MM.1S (cell line): ENCODE data around the gene EMC6.

ENCODE experiments used
- CTCF ChIP-seq: fragments of 300-600 bp; sonication (generic); IDR thresholded peaks from 2 replicates; pipeline ENCODE4 v1.5.1; 2016; ENCODE audit warnings: antibody characterized with exemption, low read length, mixed read lengths
- EZH2 ChIP-seq: fragments of 300-600 bp; sonication (generic); optimal IDR thresholded peaks from 2 replicates; pipeline ENCODE3; 2017; ENCODE audit warnings: low read depth, mild to moderate bottlenecking, antibody characterized with exemption, low read length, mixed read lengths
- EZH2phosphoT487 ChIP-seq: fragments of 300-600 bp; sonication (generic); IDR thresholded peaks from 2 replicates; pipeline ENCODE4 v1.6.1; 2018; ENCODE audit warnings: antibody characterized with exemption, low read length

GRCh38 chr17:3667366-3668278 lies 990 bp upstream of the EMC6 start:
- TF ChIP-seq CTCF = no peak
- no peak for TF ChIP-seq EZH2
- TF ChIP-seq EZH2phosphoT487 = no peak
